Kidney (tissue), 14 donors: Measurements from ENCODE around the gene INTS3. TPM values are rescaled to one million over a fixed set of nuclear protein-coding genes. Genes with fewer than 3 reads are reported as not detected.

Source experiments
- DNase-seq, 5 donors: peaks; one replicate each; pipeline ENCODE4 v3.0.0-alpha.2; 2013 to 2020
- FAIRE-seq: peaks from 2 replicates; lab custom pipeline; 2012; peaks lifted over from hg19 to GRCh38; lab: Jason Lieb, UNC
- H3K27ac ChIP-seq, 2 donors: one replicate each; pipeline ENCODE4 v1.7.0; 2013; ENCODE audit warnings: low read depth in 2 of 2, low read length in 2 of 2, inconsistent platforms in 1 of 2
- H3K27me3 ChIP-seq: one replicate; pipeline ENCODE4 v1.7.1; 2013; ENCODE audit warnings: low read length, inconsistent platforms; ENCODE audit not compliant: control insufficient read depth, insufficient read depth
- H3K36me3 ChIP-seq, 3 donors: one replicate each; pipeline versions ENCODE4 v1.7.0 to v1.7.1; 2013; ENCODE audit warnings: low read length in 3 of 3, control low read depth in 1 of 3, inconsistent platforms in 1 of 3; ENCODE audit not compliant: insufficient read depth in 3 of 3, control insufficient read depth in 2 of 3
- H3K4me1 ChIP-seq, 3 donors: one replicate each; pipeline versions ENCODE4 v1.7.0 to v1.7.1; 2013; ENCODE audit warnings: low read length in 3 of 3, inconsistent platforms in 1 of 3, low read depth in 1 of 3; ENCODE audit not compliant: control insufficient read depth in 2 of 3, insufficient read depth in 2 of 3
- H3K4me3 ChIP-seq, 3 donors: one replicate each; pipeline versions ENCODE4 v1.7.0 to v1.8.1; 2013; ENCODE audit warnings: low read length in 3 of 3, control low read depth in 1 of 3, inconsistent platforms in 1 of 3
- H3K9ac ChIP-seq, 3 donors: one replicate each; pipeline versions ENCODE4 v1.7.0 to v1.7.1; 2013; ENCODE audit warnings: low read length in 3 of 3, control low read depth in 1 of 3, inconsistent platforms in 1 of 3
- H3K9me3 ChIP-seq, 3 donors: one replicate each; pipeline versions ENCODE4 v1.7.0 to v1.7.1; 2013; ENCODE audit warnings: low read length in 3 of 3, control low read depth in 1 of 3, inconsistent platforms in 1 of 3; ENCODE audit not compliant: control insufficient read depth in 2 of 3, insufficient read depth in 1 of 3
- intact Hi-C: fragments of 100-400 bp; cut with DNase I; formaldehyde crosslinking; loops from one replicate; pipeline ENCODE4 v1.11.1; 2022
- polyA plus RNA-seq: library from polyadenylated mRNA; stranded (reverse); fragments of 350-450 nt; fragmentation: Illumina TruSeq; extraction: RNeasy Lipid Tissue Mini Kit (QIAGEN cat#74804); gene quantifications from one replicate; pipeline ENCODE4 v1.2.3, GENCODE V29; 2014; ENCODE audit warnings: low read depth, low replicate concordance; ENCODE audit not compliant: insufficient read depth
- total RNA-seq: library from RNA; stranded (reverse); fragmentation: NEBNext Ultra II Directional; extraction: Animal tissue kit (Norgen Biotek cat#: 25700); gene quantifications from one replicate; pipeline ENCODE4 v1.2.1, GENCODE V29; 2021
- TF ChIP-seq, protein P1 (sequence below): IDR thresholded peaks from 3 replicates; pipeline ENCODE4 v1.5.1; 2012; ENCODE audit warnings: mild to moderate bottlenecking, moderate library complexity, borderline replicate concordance; ENCODE audit not compliant: insufficient read depth; ENCODE audit errors: extremely low read depth
- donor health status: control.
- donor health status: control.
- donor health status: control.
- donor health status: control.
- donor health status: control.
- donor health status: DM: yes; HTN: yes; CAD: no.
- donor health status: Normal renal cell carcinoma (clear cell type).

Gene INTS3
- total and polyA plus RNA-seq, 2 donors from 2014 or later, result 42.7 to 74.8 TPM

DNA sequence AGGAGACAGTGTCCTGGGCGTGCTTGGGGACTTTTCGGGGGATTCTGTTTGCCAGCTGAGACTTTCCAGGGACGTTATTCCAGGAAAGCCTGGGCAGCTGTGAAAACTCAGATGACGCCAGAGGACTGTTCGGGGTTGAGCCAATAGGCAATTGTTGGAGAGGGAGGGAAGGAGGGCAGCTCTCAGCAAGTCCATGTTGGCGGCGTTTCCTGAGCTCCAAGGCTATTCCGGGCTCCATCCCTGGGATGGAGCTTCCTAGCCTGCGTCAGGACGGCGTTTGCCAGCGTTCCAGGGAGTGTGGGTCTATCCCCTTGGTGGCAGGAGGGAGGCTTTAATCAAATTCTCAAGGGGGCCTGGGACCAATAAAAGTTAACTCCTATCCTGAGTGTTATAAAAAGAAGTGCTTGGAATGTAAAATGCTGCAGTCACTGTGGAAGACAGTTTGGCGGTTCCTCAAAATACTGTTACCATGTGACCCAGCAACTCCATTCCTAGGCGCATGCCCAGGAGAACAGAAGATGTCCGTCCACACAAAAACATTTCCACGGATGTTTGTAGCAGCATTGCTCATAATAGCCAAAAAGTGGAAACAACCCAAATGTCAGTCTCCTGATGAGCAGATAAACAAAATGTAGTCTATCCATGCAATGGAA, 62.6 kb downstream of the INTS3 start:
- peak overlapping the region; percentile 47 to 56 (median 48) for H3K4me3 ChIP-seq
- H3K4me1 ChIP-seq, result peaks cover 4 to 9% (median 7%) of the 10 kb centered on the region in 3 donors
- no peaks in the 10 kb centered on the region for H3K27me3 ChIP-seq
- no peak for FAIRE-seq
- no peaks in the 10 kb centered on the region for H3K36me3 ChIP-seq
- peak overlapping the region; percentile 80 to 82 for H3K27ac ChIP-seq
- H3K9me3 ChIP-seq, result no peaks in the 10 kb centered on the region
- peak; percentile 74 to 96 (median 83) for DNase-seq
- TF ChIP-seq, protein P1, sequence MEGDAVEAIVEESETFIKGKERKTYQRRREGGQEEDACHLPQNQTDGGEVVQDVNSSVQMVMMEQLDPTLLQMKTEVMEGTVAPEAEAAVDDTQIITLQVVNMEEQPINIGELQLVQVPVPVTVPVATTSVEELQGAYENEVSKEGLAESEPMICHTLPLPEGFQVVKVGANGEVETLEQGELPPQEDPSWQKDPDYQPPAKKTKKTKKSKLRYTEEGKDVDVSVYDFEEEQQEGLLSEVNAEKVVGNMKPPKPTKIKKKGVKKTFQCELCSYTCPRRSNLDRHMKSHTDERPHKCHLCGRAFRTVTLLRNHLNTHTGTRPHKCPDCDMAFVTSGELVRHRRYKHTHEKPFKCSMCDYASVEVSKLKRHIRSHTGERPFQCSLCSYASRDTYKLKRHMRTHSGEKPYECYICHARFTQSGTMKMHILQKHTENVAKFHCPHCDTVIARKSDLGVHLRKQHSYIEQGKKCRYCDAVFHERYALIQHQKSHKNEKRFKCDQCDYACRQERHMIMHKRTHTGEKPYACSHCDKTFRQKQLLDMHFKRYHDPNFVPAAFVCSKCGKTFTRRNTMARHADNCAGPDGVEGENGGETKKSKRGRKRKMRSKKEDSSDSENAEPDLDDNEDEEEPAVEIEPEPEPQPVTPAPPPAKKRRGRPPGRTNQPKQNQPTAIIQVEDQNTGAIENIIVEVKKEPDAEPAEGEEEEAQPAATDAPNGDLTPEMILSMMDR, result no peak
- intact Hi-C loops, result loop anchor here (10.0 kb wide), 1 partner anchor 194 kb away; the partner anchor contains the start of gene RAB13
- H3K9ac ChIP-seq, result peak overlapping the region in 2 of 3 donors; percentile 38 to 71

DNA sequence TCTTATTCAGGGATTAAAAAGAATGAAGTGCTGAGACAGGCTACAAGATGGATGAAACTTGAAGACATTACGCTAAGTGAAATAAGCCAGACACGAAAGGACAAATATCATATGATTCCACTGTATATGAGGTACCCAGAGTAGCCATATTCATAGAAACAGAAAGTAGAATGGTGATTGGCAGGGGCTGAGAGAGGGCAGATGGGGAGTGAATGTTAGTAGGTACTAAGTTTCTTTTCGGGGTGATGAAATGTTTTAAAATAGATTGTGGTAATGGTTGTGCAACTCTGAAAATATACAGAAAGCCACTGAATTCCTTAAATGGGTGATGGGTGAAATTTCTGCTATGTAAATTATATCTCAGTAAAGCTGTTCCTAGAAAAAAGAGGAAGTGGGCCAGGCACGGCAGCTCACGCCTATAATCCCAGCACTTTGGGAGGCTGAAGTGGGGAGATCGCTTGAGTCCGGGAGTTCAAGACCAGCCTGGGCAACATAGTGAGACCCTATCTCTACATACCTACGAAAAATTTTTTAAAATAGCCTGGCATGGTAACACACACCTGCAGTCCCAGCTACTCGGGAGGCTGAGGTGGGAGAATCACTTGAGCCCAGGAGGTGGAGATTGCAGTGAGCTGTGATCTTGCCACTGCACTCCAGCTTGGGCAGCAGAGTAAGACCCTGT, 63.3 kb downstream of the INTS3 start:
- TF ChIP-seq, protein P1, result no peak
- DNase-seq (peak in 1 of 5 donors; percentile 55), FAIRE-seq (no peak)
- Histone ChIP-seq H3K4me1 (peaks cover 4 to 9% (median 7%) of the 10 kb centered on the region in 3 donors), H3K9ac (peak overlapping the region in 1 of 3 donors; percentile 38), H3K36me3 (no peaks in the 10 kb centered on the region), H3K4me3 (peak overlapping the region; percentile 37 to 48 (median 47)), H3K27me3 (no peaks in the 10 kb centered on the region), H3K27ac (peak overlapping the region; percentile 80 to 82), H3K9me3 (no peaks in the 10 kb centered on the region)
- intact Hi-C loops, result loop anchor here (10.0 kb wide), 1 partner anchor 194 kb away; the partner anchor contains the start of gene RAB13

DNA sequence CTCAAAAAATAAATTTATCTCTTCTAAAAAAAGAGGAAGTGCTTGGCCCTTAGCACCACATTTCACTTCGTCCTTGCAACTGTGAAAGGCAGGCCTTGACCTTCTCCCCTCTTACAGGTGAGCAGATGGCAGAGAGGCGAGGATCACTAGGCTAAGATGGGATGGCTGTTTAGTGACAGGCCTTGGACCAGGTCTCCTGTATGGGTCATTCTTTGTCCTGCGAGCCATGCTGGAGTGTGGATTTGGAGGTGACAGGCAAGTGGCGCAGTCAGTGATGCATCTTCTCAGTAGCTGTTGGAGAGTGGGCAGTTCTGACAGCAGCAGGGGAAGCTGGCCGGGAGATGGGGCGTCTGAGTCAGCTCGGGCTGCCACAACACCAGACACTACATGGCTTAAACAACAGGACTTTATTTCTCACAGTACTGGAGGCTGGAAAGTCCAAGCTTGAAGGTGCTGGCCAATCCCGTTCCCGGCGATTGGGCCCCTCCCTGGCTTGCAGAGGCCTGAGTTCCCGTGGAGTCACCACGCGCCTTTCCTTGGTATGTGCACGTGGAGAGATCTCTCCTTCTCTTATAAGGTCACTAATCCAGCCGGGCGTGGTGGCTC, 63.9 kb downstream of the INTS3 start:
- Histone ChIP-seq H3K9ac (no peak overlapping the region), H3K4me1 (peaks cover 4 to 9% (median 7%) of the 10 kb centered on the region in 3 donors), H3K36me3 (no peaks in the 10 kb centered on the region), H3K4me3 (no peak overlapping the region), H3K27me3 (no peaks in the 10 kb centered on the region), H3K27ac (no peak overlapping the region), H3K9me3 (no peaks in the 10 kb centered on the region)
- TF ChIP-seq, protein P1, result no peak
- DNase-seq, result peak in 1 of 5 donors; percentile 61
- no peak for FAIRE-seq
- intact Hi-C loops, result loop anchor here (10.0 kb wide), 1 partner anchor 193 kb away; the partner anchor contains the start of gene RAB13
